HG03103 (cell line): ENCODE measurements around the gene SLC24A3.

ENCODE experiments used
- ATAC-seq: cut with Tn5 transposase; IDR thresholded peaks from one replicate; pipeline ENCODE4 v1.9.1; 2021; ENCODE audit warnings: low read depth; ENCODE audit not compliant: unreplicated experiment

The SLC24A3 gene

GRCh38 chr20:19376451-19377229 lies 164.2 kb downstream of the SLC24A3 start:
- ATAC-seq, result no peak

- ATAC-seq, result no peak
Observed at GRCh38 chr20:19378058-19378457, 165.6 kb downstream of the SLC24A3 start.

- no peak for ATAC-seq
Observed at GRCh38 chr20:19380211-19380610, 167.8 kb downstream of the SLC24A3 start.

- ATAC-seq, result no peak
Observed at GRCh38 chr20:19381947-19382346, 169.5 kb downstream of the SLC24A3 start.

GRCh38 chr20:19382386-19383340 lies 170.2 kb downstream of the SLC24A3 start:
- no peak for ATAC-seq

- no peak for ATAC-seq
Observed at GRCh38 chr20:19384940-19385339, 172.5 kb downstream of the SLC24A3 start.

GRCh38 chr20:19387251-19387650 lies 174.8 kb downstream of the SLC24A3 start:
- no peak for ATAC-seq

- no peak for ATAC-seq
Observed at GRCh38 chr20:19392344-19393130, 180.1 kb downstream of the SLC24A3 start.

GRCh38 chr20:19396460-19397081 lies 184.1 kb downstream of the SLC24A3 start:
- no peak for ATAC-seq

GRCh38 chr20:19397226-19397625 lies 184.8 kb downstream of the SLC24A3 start:
- ATAC-seq, result no peak

- no peak for ATAC-seq
Observed at GRCh38 chr20:19397666-19398065, 185.2 kb downstream of the SLC24A3 start.

- ATAC-seq, result no peak
Observed at GRCh38 chr20:19401096-19401495, 188.7 kb downstream of the SLC24A3 start.

GRCh38 chr20:19403549-19403948 lies 191.1 kb downstream of the SLC24A3 start:
- ATAC-seq, result no peak

GRCh38 chr20:19404826-19405225 lies 192.4 kb downstream of the SLC24A3 start:
- ATAC-seq, result no peak

- no peak for ATAC-seq
Observed at GRCh38 chr20:19405958-19406357, 193.5 kb downstream of the SLC24A3 start.

- ATAC-seq, result no peak
Observed at GRCh38 chr20:19406381-19406780, 193.9 kb downstream of the SLC24A3 start.

- ATAC-seq, result no peak
Observed at GRCh38 chr20:19407196-19407595, 194.8 kb downstream of the SLC24A3 start.

- no peak for ATAC-seq
Observed at GRCh38 chr20:19407736-19408135, 195.3 kb downstream of the SLC24A3 start.

- no peak for ATAC-seq
Observed at GRCh38 chr20:19408971-19409370, 196.5 kb downstream of the SLC24A3 start.

- ATAC-seq, result no peak
Observed at GRCh38 chr20:19411811-19412210, 199.4 kb downstream of the SLC24A3 start.
